ENCODE results near the gene RALB. TPM values are rescaled to one million over a fixed set of nuclear protein-coding genes. Genes with fewer than 3 reads are reported as not detected.

Gene RALB
- total RNA-seq, 1 experiment from 2014 or later, result 40.2 TPM

- H3K4me1 Mint-ChIP-seq (ENCODE audit: low read depth, unreplicated experiment), result peaks cover 15% of the 10 kb centered on the region
- H3K9me3 Mint-ChIP-seq (ENCODE audit: low read depth, unreplicated experiment), result no peaks in the 10 kb centered on the region
- no peaks in the 10 kb centered on the region for H3K27me3 Mint-ChIP-seq (ENCODE audit: unreplicated experiment)
- no peak for TF ChIP-seq CTCF (IDR thresholded peaks at IDR 0.05; ENCODE audit: unreplicated experiment)
- H3K27ac Mint-ChIP-seq (ENCODE audit: unreplicated experiment), result peak overlapping the region; percentile 58
- CTCF ChIA-PET, result no interaction called here
- BruUV-seq (replicated peaks), result no TSS peak
- peaks cover 42% of the 10 kb centered on the region for H3K36me3 Mint-ChIP-seq (ENCODE audit: insufficient read depth, unreplicated experiment)
- H3K4me3 Mint-ChIP-seq (ENCODE audit: low read depth, unreplicated experiment), result peak overlapping the region; percentile 79
- DNase-seq, result no peak
- intact Hi-C loops (cut with micrococcal nuclease; ENCODE audit: unreplicated experiment), result no loop called here
Observed at GRCh38 chr2:120224256-120224655, 28.4 kb upstream of the RALB start.

GRCh38 chr2:120224735-120225548 lies 27.7 kb upstream of the RALB start:
- H3K27ac Mint-ChIP-seq (ENCODE audit: unreplicated experiment), result peak overlapping the region; percentile 58
- no peaks in the 10 kb centered on the region for H3K9me3 Mint-ChIP-seq (ENCODE audit: low read depth, unreplicated experiment)
- BruUV-seq (replicated peaks), result no TSS peak
- intact Hi-C loops (cut with micrococcal nuclease; ENCODE audit: unreplicated experiment), result no loop called here
- TF ChIP-seq CTCF (IDR thresholded peaks at IDR 0.05; ENCODE audit: unreplicated experiment), result no peak
- no peak for DNase-seq
- no peaks in the 10 kb centered on the region for H3K27me3 Mint-ChIP-seq (ENCODE audit: unreplicated experiment)
- CTCF ChIA-PET, result no interaction called here
- H3K4me3 Mint-ChIP-seq (ENCODE audit: low read depth, unreplicated experiment), result peak overlapping the region; percentile 79
- H3K36me3 Mint-ChIP-seq (ENCODE audit: insufficient read depth, unreplicated experiment), result peaks cover 42% of the 10 kb centered on the region
- H3K4me1 Mint-ChIP-seq (ENCODE audit: low read depth, unreplicated experiment), result peaks cover 15% of the 10 kb centered on the region

GRCh38 chr2:120225549-120226065 lies 27.0 kb upstream of the RALB start:
- no peaks in the 10 kb centered on the region for H3K27me3 Mint-ChIP-seq (ENCODE audit: unreplicated experiment)
- no peak overlapping the region for H3K27ac Mint-ChIP-seq (ENCODE audit: unreplicated experiment)
- BruUV-seq (replicated peaks), result no TSS peak
- intact Hi-C loops (cut with micrococcal nuclease; ENCODE audit: unreplicated experiment), result no loop called here
- no peak for TF ChIP-seq CTCF (IDR thresholded peaks at IDR 0.05; ENCODE audit: unreplicated experiment)
- CTCF ChIA-PET, result no interaction called here
- peaks cover 38% of the 10 kb centered on the region for H3K36me3 Mint-ChIP-seq (ENCODE audit: insufficient read depth, unreplicated experiment)
- no peak overlapping the region for H3K4me3 Mint-ChIP-seq (ENCODE audit: low read depth, unreplicated experiment)
- no peak for DNase-seq
- H3K4me1 Mint-ChIP-seq (ENCODE audit: low read depth, unreplicated experiment), result peaks cover 8% of the 10 kb centered on the region
- no peaks in the 10 kb centered on the region for H3K9me3 Mint-ChIP-seq (ENCODE audit: low read depth, unreplicated experiment)

- no peaks in the 10 kb centered on the region for H3K9me3 Mint-ChIP-seq (ENCODE audit: low read depth, unreplicated experiment)
- CTCF ChIA-PET, result no interaction called here
- no peaks in the 10 kb centered on the region for H3K27me3 Mint-ChIP-seq (ENCODE audit: unreplicated experiment)
- peaks cover 8% of the 10 kb centered on the region for H3K4me1 Mint-ChIP-seq (ENCODE audit: low read depth, unreplicated experiment)
- H3K4me3 Mint-ChIP-seq (ENCODE audit: low read depth, unreplicated experiment), result no peak overlapping the region
- H3K27ac Mint-ChIP-seq (ENCODE audit: unreplicated experiment), result no peak overlapping the region
- peaks cover 32% of the 10 kb centered on the region for H3K36me3 Mint-ChIP-seq (ENCODE audit: insufficient read depth, unreplicated experiment)
- BruUV-seq (replicated peaks), result no TSS peak
- DNase-seq, result no peak
- intact Hi-C loops (cut with micrococcal nuclease; ENCODE audit: unreplicated experiment), result no loop called here
- TF ChIP-seq CTCF (IDR thresholded peaks at IDR 0.05; ENCODE audit: unreplicated experiment), result no peak
Observed at GRCh38 chr2:120226316-120226715, 26.3 kb upstream of the RALB start.
